HG02973 (cell line): ENCODE results near the gene PBOV1.

Source experiments
- ATAC-seq: cut with Tn5 transposase; IDR thresholded peaks from one replicate; pipeline ENCODE4 v1.9.1; 2021; ENCODE audit warnings: moderate library complexity; ENCODE audit not compliant: unreplicated experiment

Gene PBOV1

GRCh38 chr6:138205437-138206094, 12.7 kb downstream of the PBOV1 start:
- no peak for ATAC-seq

- no peak for ATAC-seq
These were observed 13.4 kb downstream of the PBOV1 start for GRCh38 chr6:138204792-138205384.

- ATAC-seq = no peak
These were observed 14.0 kb downstream of the PBOV1 start for GRCh38 chr6:138204303-138204702.

GRCh38 chr6:138203315-138203714, 15.0 kb downstream of the PBOV1 start:
- ATAC-seq = no peak

- ATAC-seq = no peak
These were observed 16.5 kb downstream of the PBOV1 start for GRCh38 chr6:138201836-138202235.

- ATAC-seq = no peak
These were observed 19.7 kb downstream of the PBOV1 start for GRCh38 chr6:138198430-138199091.

- no peak for ATAC-seq
These were observed 20.7 kb downstream of the PBOV1 start for GRCh38 chr6:138197570-138197969.

- no peak for ATAC-seq
These were observed 22.1 kb downstream of the PBOV1 start for GRCh38 chr6:138196122-138196738.

- ATAC-seq = no peak
These were observed 24.0 kb downstream of the PBOV1 start for GRCh38 chr6:138194287-138194686.

GRCh38 chr6:138188278-138188941, 29.9 kb downstream of the PBOV1 start:
- no peak for ATAC-seq

- no peak for ATAC-seq
These were observed 31.1 kb downstream of the PBOV1 start for GRCh38 chr6:138187156-138187555.

- no peak for ATAC-seq
These were observed 34.1 kb downstream of the PBOV1 start for GRCh38 chr6:138184230-138184629.

- no peak for ATAC-seq
These were observed 34.5 kb downstream of the PBOV1 start for GRCh38 chr6:138183790-138184134.

GRCh38 chr6:138182939-138183789, 35.1 kb downstream of the PBOV1 start:
- no peak for ATAC-seq

- no peak for ATAC-seq
These were observed 41.5 kb downstream of the PBOV1 start for GRCh38 chr6:138176652-138177232.

GRCh38 chr6:138175596-138175995, 42.7 kb downstream of the PBOV1 start:
- ATAC-seq = no peak
